SIG-M5 treated with dmso at 0.1 percent for 504 hours (cell line): ENCODE results near the gene KREMEN2.

ENCODE experiments used
- DNase-seq: peaks from one replicate; lab custom pipeline; 2025; ENCODE audit not compliant: unreplicated experiment; lab: John Stamatoyannopoulos, UW

KREMEN2 gene

GRCh38 chr16:2976201-2976600 is 12.1 kb downstream of the KREMEN2 start:
- DNase-seq: no peak

GRCh38 chr16:2976673-2977072 is 12.6 kb downstream of the KREMEN2 start:
- DNase-seq: no peak

GRCh38 chr16:2977440-2977839 is 13.4 kb downstream of the KREMEN2 start:
- DNase-seq: no peak

GRCh38 chr16:2979669-2980226 is 15.7 kb downstream of the KREMEN2 start:
- no peak for DNase-seq

- DNase-seq: peak; percentile 79
Measured at GRCh38 chr16:2980227-2981176, 16.4 kb downstream of the KREMEN2 start, which contains the start of gene PKMYT1. Gene PKMYT1 (minus strand): TSS chr16:2980446. CDS start chr16:2979657, 789 bp downstream.

DNA sequence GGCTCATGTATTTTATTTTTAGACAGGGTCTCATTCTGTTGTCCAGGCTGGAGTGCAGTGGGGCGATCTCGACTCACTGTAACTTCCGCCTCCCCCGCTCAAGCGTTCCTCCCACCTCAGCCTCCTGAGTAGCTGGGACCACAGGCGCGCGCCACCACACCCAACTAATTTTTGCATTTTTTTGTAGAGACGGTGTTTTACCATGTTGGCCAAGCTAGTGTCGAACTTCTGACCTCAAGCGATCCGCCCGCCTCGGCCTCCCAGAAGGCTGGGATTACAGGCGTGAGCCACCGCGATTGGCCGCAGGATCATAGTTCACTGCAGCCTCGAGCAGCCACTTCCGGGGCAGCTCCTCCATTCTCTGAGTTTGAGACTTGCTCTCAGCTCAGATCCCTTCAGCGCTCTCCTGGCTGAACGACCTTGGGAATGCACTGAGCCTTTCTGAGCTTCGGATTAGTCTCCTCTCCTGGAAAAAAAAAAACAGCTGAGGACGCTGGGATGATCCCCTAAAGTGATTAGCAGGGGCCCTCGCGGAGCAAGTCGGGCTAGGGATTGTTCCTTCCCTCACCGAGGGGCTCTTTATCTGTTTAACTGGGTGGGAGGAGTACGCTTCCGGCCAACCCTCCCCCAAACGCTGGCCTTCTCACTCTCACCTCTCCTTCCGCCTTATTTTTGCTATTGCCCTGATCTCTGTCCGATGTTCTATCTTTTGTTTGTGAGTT is 17.3 kb downstream of the KREMEN2 start:
- DNase-seq: no peak

- no peak for DNase-seq
Measured at GRCh38 chr16:2981899-2982250, 17.8 kb downstream of the KREMEN2 start.

GRCh38 chr16:2982402-2982801 is 18.3 kb downstream of the KREMEN2 start:
- no peak for DNase-seq

DNA sequence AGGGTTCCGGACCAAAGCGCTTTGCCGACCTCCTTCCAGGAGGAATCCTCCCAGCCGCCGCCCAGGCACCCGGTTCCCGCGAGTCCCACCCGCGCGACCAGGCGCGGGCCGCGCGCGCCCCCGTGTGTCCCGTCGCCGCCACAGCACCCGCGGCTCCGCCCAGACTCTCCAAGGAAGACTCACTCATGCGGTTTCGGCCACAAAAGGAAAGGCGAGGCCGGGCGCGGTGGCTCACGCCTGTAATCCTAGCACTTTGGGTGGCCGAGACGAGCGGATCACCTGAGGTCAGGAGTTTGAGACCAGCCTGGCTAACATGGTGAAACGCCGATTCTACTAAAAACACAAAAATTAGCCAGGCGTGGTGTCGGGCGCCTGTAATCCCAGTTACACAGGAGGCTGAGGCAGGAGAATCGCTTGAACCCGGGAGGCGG is 19.6 kb downstream of the KREMEN2 start:
- peak; percentile 67 for DNase-seq

GRCh38 chr16:2985462-2985861 is 21.4 kb downstream of the KREMEN2 start:
- DNase-seq: no peak

DNA sequence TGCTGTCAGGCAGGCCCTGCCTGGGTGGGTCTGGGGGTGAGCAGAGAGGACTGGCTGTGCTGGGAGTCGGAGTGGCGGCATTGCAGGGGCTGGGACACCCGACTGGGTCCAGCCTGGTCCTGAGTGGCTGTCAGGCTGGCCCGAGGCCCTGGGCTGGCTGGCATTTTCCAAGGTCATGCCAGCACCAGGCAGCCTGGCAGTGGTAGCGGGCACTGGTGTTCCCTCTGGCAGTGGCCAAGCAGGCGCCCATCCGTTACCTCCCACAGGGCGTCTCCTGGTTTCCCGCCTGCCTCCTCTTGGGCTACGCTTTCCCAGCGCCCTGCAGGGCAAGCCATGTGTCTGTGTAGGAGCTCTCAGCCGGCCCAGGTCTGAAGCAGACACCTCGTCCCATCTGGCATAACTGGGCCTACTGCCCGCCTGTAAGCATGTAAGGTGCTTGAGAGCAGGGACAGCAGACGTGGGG is 21.8 kb downstream of the KREMEN2 start:
- DNase-seq: no peak

GRCh38 chr16:2986623-2987188 is 22.6 kb downstream of the KREMEN2 start:
- DNase-seq: no peak

DNA sequence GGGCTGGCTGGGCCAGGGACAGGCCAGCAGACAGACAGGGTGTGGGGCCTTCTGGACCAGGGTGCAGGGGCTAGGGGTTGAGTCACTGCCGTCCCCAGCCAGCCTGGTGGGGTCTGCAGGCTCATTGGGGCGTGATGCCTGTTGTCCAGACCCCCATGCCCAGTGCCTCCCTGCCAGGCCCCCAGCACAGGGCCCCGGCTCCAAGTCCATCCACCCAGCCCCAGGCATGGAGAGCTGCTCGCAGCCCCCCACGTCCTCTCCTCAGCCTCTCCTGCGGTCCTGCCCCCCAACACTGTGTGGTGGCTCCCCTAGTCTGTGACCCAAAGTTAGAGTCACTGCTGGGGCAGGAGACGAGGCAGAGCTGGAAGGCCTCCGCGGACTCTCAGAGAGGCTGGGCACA is 23.2 kb downstream of the KREMEN2 start:
- no peak for DNase-seq

DNA sequence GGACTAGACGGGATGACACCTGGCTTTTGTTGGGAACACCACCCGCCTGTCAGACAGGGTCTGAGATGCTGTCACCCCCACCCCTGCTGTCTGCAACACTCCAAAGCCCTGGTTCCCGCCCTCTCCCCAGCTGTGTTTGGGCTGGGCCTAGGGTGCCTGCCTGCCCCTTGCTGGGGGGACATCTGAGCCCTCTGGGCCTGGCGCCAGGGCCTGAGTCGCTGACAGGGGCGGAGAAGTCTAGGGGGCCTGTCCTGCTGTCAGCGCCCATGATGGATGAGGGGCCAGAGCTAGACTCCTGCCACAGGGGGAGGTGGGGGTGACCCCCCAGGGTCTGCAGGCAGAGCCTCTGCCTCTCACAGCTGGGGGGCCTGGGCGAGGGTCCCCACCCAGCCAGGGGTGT is 23.8 kb downstream of the KREMEN2 start:
- DNase-seq: no peak

GRCh38 chr16:2988590-2989099 is 24.6 kb downstream of the KREMEN2 start:
- no peak for DNase-seq

DNA sequence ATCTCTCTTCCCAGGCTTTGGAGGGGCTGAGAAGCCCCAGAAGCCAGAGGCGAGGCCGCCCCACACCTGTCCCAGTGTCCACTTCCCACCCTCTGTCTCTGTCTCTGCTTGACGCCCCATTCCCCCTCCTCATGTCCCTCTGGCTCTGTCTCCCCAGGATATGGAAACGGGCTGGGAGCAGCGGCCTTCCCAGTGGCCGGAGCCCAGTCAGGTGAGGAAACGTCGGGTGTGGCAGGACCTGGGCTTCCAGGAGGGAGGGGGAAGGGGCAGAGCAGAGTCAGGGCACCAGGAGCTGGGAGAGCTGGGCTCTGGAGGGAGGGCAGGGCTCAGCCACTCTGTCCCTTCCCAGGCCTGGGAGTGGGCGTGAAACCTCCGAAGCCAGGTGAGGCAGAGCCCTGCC is 26.8 kb downstream of the KREMEN2 start:
- no peak for DNase-seq

GRCh38 chr16:2991566-2992261 is 27.6 kb downstream of the KREMEN2 start:
- no peak for DNase-seq

- no peak for DNase-seq
Measured at GRCh38 chr16:2992383-2993081, 28.5 kb downstream of the KREMEN2 start.

GRCh38 chr16:2996298-2996697 is 32.2 kb downstream of the KREMEN2 start:
- no peak for DNase-seq

DNA sequence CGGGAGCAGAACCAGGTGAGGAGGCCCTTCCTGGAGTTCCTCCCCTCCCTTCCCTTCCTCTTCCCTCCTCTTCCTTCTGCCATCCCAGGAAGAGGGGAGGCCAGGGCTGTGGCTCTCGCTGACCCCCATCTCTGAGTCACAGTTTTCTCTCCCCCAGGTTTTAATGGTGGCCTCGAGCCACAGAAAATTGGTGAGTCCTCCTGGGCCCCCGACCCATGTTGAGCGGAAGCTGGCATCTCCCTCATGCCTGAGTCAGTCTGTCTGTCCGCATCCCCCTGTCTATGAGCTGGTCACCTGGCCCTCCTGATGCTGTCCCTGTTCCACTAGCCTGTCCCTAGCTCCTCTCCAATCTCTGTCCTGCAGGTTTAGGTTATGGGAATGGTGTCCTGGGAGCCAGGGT is 35.9 kb downstream of the KREMEN2 start:
- DNase-seq: no peak
